ENCODE measurements around the gene GNB3.

GNB3 gene

DNA sequence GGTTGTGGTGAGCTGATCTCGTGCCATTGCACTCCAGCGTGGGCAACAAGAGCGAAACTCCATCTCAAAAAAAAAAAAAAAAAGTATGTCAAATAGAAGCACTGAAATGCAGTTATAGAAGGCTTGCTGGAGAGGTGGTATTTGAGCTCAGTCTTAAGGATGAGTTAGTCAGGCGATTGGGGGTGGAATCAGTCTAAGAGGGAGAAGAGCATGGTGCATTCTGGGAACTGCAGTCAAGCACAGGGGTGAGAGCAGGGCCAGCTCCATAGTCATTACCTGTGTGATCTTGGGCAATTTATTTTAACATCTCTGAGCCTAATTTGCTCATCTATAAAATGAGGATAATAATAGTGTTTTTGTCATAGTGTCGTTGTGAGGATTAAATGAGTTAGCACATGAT lies 5.9 kb upstream of the GNB3 start:
- in situ Hi-C loops (cut with MboI; ENCODE audit: low sequenced_read_pairs): no loop called here

DNA sequence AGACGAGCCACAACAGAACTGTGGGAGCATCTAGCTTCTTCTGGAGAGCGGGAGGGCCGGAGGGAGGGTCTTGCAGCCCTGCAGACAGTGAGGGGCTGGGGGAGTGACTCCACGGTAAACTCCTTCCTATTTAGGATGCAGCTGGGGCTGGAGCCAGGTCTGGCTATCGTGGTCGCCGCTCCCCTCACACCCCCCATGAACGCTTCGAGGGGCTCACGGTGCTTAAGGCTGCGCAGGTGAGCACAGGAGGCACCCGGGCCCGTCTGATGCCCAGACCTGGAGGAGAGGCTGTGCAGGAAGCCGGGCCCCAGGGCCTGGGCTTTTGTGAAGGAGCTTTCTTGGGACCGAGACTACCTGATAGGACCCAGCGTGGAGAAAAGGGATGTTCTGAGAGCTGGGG lies 3.9 kb upstream of the GNB3 start:
- in situ Hi-C loops (cut with MboI; ENCODE audit: low sequenced_read_pairs): no loop called here

DNA sequence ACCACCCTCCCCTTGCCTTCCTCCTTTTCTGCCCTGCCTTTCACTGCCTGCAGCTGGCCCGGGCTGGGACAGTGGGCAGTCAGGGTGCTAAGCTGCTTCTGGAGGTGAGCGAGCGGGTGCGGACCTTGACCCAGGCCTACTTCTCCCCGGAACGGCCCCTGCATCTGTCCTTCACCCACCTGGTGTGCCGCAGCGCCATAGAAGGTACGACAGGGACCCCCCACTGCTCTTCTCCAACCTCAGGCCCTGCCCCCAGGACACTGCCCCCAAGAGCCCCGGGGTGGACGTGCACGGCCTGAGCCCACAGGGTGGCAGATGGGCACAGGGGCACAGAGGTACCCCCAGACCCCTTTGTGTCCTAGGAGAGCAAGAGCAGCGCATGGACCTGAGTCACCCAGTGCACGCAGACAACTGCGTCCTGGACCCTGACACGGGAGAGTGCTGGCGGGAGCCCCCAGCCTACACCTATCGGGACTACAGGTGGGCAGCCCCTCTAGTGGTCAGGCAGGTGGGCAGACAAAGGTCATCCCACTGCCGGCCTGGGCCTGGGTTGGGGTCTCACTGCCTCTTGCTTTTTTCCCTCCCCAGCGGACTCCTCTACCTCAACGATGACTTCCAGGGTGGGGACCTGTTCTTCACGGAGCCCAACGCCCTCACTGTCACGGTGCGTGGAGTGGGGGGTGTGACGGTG lies 3.2 kb upstream of the GNB3 start:
- in situ Hi-C loops (cut with MboI; ENCODE audit: low sequenced_read_pairs): no loop called here

DNA sequence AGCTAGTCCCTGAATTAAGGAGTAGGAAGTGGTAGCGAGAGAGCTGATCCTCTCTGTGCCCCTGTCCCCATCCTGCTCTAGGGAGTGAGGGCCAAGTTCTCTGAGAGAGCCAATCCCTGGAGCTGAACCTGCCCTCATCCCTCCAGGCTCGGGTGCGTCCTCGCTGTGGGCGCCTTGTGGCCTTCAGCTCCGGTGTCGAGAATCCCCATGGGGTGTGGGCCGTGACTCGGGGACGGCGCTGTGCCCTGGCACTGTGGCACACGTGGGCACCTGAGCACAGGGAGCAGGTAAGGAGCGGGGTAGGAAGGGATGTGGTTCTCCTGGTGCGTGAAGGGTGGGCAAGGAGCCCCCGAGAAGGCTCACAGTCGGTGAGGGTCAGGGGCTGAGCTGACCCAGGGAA lies 1.9 kb upstream of the GNB3 start:
- in situ Hi-C loops (cut with MboI; ENCODE audit: low sequenced_read_pairs): no loop called here

DNA sequence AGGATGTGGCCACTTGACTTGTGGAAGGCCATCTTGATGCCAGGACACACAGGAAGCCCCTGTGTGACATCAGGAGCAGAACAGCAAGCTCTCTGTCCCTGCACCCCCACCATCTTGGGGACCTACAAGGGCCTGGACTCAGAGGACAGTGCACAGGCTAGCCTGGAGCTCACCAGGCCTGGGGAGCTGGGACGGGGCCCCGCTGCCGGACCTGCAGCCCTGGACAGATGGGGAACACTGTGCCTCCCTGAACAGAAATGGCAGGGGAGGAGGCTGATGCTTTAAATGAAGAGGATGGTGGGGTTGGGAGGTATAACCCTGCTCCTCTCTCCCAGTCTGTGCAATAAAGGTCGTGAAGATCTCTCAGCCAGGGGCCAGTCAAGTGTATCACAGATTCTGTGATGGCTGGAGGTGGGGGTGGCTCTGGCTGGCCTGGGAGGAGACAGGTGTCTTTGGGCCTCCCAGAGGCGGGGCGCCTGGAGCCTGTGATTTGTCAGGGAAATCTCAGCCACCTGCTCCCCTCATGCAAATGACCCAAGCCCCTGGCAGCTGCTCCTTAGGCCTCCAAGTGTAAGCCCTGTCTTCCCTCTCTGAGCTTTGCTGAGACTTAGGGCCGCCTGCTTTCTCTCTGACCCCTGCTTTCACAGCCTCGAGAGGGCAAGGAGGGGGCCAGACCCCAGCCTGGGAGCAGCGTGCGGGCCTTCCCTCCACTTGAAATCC lies 1.1 kb upstream of the GNB3 start:
- in situ Hi-C loops (cut with MboI; ENCODE audit: low sequenced_read_pairs): no loop called here

DNA sequence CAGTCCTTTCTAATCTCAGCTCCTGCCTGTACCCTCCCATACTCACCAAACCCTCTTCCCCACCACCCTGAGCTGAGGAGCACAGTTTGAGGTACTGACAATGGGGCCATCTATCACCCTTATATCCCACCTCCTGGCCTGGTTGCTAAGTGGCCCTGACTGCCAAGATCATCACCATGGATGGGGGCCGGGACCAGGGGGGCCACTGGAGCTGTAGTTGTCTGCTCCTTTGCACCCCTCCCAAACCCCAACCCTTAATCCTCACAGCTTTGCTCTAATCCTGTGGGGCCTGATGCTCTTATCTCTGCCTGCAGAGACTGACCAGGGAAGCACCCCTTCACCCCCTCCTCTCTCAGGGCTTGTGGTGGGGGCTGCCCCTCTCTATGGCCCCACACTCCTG lies 395 bp upstream of the GNB3 start:
- in situ Hi-C loops (cut with MboI; ENCODE audit: low sequenced_read_pairs): no loop called here

DNA sequence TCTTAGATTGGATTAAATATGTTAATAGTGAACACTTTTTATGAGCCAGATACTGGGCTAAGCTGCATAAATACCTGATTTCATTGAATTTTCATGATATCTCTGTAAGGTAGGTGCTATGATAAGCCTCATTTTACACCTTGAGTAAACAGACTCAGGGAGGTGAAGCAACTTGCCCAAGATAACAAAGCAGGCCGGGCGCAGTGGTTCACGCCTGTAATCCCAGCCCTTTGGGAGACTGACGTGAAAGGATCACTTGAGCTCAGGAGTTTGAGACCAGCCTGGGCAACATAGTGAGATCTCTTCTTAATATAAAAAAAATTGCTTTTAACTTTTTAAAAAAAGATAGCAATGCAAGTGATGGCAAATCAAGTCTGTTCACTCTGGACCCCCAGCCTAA lies 1.4 kb downstream of the GNB3 start:
- in situ Hi-C loops (cut with MboI; ENCODE audit: low sequenced_read_pairs): no loop called here

DNA sequence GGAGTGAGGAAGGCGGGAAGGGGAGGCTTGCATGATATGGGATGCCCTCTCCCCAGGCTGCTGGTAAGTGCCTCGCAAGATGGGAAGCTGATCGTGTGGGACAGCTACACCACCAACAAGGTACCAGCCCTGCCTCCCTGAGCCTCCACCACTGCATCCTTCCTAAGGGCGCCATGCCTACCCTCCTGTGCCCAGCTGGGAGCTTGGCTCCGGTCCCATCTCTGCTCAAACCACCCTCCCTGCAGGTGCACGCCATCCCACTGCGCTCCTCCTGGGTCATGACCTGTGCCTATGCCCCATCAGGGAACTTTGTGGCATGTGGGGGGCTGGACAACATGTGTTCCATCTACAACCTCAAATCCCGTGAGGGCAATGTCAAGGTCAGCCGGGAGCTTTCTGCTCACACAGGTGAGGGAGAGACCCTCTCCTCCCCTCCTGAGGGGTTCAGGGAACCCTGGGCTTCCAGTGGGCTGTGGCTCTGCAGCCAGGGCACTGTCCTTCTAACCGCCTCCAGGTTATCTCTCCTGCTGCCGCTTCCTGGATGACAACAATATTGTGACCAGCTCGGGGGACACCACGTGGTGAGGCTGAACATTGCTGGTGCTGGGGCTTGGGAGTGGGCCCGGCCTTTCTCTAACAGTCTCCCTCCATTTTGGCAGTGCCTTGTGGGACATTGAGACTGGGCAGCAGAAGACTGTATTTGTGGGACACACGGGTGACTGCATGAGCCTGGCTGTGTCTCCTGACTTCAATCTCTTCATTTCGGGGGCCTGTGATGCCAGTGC lies 2.6 kb downstream of the GNB3 start:
- in situ Hi-C loops (cut with MboI; ENCODE audit: low sequenced_read_pairs): no loop called here

DNA sequence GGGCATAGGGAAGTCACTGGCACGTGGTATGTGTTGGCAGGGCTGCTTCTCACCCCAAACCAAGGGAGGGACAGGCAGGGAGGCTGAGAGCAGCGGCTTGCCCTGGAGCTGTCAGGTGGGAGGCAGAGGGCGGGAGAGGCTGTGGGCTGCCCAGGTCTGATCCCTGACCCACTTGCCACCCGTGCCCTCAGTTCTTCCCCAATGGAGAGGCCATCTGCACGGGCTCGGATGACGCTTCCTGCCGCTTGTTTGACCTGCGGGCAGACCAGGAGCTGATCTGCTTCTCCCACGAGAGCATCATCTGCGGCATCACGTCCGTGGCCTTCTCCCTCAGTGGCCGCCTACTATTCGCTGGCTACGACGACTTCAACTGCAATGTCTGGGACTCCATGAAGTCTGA lies 4.7 kb downstream of the GNB3 start:
- in situ Hi-C loops (cut with MboI; ENCODE audit: low sequenced_read_pairs): no loop called here

DNA sequence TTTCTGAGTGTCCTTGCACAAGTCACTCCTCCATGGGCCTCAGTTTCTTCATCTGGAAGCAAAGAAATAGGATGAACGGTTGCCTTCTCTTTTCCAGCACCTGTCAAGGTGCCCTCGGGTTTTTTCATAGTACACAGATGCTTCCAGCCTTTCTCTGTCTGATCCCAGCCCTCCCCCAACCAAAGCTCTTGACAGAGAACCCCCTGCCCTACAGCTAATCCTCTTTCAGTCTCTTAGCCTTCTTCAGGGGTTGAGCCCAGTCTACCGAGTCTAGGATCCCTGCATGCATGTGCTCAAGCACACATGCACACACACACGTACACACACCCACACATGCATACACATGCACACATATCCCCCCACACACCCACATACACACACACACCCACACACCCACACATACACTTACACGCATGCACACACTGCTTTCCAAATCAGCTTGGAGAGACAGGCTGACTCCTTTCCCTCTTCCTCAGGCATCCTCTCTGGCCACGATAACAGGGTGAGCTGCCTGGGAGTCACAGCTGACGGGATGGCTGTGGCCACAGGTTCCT lies 5.7 kb downstream of the GNB3 start:
- in situ Hi-C loops (cut with MboI; ENCODE audit: low sequenced_read_pairs): no loop called here

DNA sequence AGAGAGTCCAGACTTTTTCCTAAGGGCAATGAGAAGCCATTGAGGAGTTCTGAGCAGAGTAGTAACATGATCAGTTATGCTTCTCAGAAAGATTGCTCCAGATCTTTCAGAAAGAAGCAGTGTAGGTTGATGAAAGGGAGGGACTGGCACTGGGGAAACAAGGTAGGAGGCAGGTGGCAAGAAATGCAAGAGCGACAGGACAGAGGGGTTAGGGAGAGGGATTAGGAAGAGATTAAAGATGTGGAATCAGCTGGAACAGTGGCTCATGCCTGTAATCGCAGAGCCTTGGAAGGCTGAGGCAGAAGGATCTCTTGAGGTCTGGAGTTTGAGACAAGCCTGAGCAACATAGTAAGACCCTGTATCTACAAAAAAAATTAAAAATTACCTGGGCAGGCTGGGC lies 7.0 kb downstream of the GNB3 start:
- in situ Hi-C loops (cut with MboI; ENCODE audit: low sequenced_read_pairs): no loop called here

DNA sequence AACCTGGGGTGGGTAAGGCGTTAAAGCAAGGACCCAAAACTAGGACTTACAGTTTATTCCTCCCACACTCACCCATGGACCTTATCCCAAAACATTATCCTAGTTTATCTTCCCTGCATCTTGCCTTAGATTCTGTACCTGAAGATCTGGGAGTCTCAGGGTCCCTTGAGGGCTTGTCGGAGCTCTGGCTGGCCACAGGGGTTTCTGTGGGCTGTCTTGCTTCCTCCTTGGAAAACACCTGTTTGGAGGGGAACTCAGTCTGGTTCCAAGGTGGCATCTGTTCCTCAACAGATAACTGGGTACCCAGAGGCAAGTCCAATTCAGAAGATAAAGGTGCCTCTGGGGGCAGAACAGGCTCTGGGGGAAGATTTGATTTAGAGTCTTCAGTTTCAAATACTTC lies 8.7 kb downstream of the GNB3 start:
- in situ Hi-C loops (cut with MboI; ENCODE audit: low sequenced_read_pairs): no loop called here

DNA sequence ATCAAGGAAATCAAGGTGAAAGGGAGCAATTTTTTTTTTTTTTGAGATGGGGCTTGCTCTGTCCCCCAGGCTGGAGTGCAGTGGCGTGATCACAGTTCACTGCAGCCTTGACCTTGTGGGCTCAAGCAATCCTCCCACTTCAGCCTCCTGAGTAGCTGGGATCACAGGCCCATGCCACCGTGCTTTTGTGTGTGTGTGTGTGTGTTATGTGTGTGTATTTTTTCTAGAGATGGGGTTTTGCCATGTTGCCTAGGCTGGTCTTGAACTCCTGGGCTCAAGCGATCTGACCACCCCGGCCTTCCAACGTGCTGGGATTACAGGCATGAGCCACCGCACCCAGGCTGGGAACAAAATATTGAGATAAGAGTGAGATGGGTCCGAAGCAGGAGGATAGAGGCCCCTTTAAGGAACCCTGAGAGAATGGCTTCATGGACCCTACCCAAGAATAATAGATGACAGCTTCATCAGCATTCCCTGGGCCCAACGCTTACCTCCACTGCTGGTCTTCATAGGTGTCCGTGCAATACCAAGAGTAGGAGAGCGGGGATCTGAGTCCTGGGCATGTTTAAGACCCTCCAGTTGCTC lies 9.3 kb downstream of the GNB3 start:
- in situ Hi-C loops (cut with MboI; ENCODE audit: low sequenced_read_pairs): no loop called here

DNA sequence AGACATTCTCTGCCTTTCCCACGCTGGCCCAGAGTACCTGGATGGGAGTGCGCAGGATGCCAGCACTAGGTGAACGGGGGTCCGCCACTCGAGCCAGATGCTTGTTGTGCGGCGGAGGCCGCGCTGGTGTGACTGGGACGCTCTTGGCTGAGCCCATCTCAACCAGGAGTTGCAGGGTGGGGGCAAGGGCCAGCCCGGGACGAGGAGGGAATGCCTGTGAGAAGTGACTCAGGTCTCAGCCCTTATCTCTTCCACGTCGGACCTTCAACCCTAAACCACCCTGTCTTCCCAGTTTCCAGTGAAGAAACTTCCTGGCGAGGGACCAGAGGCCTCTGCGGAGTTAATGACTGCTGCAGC lies 10.0 kb downstream of the GNB3 start:
- in situ Hi-C loops (cut with MboI; ENCODE audit: low sequenced_read_pairs): no loop called here

DNA sequence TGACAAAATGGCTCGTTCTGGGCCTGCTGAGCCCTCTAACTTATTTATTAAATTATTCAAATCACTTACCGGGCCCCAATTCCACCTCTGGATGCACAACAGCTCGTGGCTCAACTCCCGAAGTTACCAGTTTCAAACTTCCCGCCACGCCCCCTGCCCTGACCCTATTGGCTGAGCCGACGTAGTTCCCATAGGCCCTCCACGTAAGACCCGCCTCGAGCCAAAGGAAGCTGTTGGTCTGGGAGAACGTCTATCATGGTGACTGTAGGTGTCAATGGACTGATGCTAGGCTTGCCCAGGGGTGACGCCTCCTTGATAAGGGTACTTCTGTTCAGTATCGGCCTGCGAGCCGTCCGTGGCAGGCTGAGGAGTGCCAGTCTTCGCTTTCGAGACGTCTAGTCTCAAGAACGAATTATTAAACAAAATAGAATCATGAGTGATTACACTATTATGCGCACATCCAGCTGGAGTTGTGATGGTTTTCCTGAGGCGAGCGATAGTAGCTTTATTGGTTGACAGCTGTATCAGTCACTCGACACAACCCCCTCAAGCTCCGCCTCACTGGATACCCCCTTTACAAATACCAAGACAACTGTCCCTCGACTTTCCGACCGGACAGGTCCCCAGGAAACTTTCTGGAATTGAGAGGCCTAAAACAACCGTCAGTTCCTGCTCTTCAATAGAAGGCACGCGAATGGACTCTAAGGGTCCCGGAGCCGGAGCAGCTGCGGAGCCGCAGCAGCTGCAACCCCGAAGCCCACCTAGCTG lies 10.6 kb downstream of the GNB3 start, which contains the start of gene CDCA3:
Gene CDCA3, minus strand, starts transcription at position 134 of the 768 bp plus-strand sequence. CDS start 334 bp downstream, outside the sequence.
- in situ Hi-C loops (cut with MboI; ENCODE audit: low sequenced_read_pairs): no loop called here

DNA sequence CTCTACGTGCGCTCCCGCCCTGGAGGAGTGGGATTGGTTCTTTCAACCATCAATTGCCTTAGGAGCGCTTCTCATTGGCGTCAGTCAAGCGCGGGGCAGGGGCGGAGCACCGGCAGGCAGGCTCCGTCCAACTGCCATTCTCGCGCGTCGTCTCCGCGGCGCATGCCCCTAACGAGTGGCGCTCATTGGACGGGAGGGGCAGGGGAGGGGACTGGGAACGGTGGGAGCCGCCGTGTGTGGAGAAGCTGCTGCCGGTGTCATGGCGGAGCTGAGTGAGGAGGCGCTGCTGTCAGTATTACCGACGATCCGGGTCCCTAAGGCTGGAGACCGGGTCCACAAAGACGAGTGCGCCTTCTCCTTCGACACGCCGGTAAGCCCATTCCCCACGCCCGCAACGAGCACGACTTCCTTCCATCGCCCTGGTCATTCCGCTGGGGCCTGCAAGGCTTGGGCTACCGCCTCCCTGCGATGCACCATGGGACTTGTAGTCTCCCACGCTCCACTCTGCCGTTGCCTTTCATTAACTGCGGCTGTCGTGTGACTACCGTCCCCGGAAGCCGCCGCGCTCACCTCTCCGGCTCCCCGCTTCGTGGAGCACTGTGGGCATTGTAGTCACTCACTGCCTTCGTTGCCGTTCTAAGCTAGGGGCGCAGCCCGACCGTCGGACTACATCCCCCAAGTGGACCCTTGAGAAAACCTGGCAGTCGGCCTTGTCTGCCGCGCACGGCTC lies 11.4 kb downstream of the GNB3 start, which contains the start of gene USP5:
Gene USP5, plus strand, starts transcription at position 230 of the 730 bp plus-strand sequence. Its CDS starts 30 bp downstream, at position 260.
- in situ Hi-C loops (cut with MboI; ENCODE audit: low sequenced_read_pairs): no loop called here

DNA sequence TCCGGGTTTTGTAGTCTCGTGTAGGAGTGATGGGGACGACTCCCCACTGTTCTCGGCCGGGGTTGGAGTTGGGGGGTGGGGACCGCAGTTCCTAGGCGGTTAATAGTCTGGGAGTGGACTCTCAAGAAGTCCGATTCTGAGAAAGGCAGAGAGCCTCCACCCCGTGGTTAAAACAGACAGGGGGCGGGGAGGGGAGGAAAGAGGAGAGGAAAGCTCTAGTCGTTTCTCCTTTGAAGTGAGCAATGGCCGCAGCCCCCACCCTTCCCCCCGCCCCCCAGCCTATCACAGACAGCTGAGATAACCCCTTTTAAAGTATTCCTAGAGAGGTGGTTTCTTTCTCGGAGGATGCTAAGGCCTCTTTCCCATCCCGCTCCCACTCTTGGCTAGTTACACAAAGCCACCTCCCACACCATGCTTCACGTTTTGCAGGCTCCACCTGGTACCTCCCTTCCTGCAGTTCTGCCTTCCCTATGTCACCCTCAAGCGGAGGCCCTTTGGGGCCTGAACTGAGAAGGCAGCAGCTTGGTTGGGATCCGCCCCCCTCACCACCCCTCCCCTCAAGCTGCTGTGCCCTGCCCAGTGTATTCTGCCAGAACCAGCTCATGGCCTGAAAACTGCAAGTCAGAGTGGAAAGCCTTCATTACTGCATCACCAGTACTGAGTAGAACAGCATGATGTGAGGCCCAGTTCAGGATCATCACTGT lies 12.1 kb downstream of the GNB3 start:
- in situ Hi-C loops (cut with MboI; ENCODE audit: low sequenced_read_pairs): no loop called here

DNA sequence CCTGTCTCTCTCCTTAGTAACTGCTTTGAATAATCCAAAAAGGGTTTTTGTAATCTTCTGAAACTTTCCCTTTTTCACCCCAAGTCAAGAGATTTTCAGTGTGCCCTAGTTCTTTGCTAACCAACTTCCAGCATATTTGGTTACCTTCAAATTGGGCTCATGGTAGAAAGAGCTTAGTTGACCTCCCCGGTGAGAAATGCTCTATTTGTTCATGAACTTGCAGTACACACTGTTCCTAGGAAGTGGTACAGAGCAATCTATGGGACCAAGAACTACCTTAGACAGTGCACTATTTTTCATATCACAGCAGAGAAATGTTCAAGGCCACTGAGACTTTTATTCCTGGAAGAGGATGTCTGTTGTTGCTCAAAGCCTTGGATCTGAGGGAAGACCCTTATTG lies 12.9 kb downstream of the GNB3 start:
- in situ Hi-C loops (cut with MboI; ENCODE audit: low sequenced_read_pairs): no loop called here

DNA sequence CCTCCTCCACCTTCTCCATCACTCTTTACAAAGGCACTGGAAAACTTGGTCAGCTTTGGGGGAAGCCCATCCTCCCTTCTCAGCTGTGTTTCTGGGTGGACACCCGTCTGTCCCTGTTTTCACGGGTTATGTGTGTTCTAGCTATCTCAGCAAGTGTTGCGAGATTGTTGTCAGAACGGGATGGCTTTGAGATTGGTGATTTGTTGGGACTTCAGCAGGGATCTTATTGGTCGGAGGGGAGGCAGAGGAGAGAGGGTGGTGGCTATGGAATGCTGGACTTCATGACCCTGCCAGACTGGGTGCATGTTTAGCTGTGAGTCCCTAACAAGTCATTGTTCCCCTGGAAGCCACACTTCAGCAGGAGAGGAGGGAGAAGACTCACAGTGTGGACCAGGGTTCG lies 13.3 kb downstream of the GNB3 start:
- in situ Hi-C loops (cut with MboI; ENCODE audit: low sequenced_read_pairs): no loop called here

Data from HL-60/S4 treated with phorbol 12-myristate 13-acetate at 8.2 ng/mL for 4 days and 3 days (cell line).